GM21825 (cell line): ENCODE data around the gene SMS.

Source experiments
- ATAC-seq: cut with Tn5 transposase; IDR thresholded peaks from one replicate; pipeline ENCODE4 v1.9.1; 2021; ENCODE audit warnings: mild to moderate bottlenecking, moderate library complexity; ENCODE audit not compliant: unreplicated experiment

SMS gene

GRCh38 chrX:21940356-21940829 is at the start of gene SMS:
Gene SMS, plus strand, starts transcription at chrX:21940709. Its CDS starts 116 bp downstream, at chrX:21940825.
- peak; percentile 68 for ATAC-seq

DNA sequence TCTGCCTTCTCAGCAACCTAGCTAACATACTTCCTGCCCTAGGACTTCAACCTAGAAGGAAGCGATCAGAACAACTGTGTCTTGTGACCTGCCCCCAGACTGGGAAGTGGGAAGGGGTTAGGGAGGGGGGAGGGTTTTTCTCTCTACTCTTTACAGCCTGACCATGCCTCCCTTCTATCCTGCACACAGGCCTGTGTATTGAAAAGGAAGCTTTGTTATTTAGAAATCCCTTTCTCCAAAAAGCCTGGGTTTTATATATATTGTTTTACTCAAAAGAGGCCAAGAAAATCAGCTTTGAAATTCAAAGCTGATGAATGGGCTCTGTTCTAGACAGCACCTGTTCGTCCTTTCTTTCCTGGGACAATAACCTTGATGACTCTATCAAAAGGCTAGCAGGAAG is 35.2 kb upstream of the SMS start:
- ATAC-seq: no peak

- no peak for ATAC-seq
Measured at GRCh38 chrX:21905953-21906352, 34.6 kb upstream of the SMS start.

- no peak for ATAC-seq
Measured at GRCh38 chrX:21907260-21907659, 33.2 kb upstream of the SMS start.

DNA sequence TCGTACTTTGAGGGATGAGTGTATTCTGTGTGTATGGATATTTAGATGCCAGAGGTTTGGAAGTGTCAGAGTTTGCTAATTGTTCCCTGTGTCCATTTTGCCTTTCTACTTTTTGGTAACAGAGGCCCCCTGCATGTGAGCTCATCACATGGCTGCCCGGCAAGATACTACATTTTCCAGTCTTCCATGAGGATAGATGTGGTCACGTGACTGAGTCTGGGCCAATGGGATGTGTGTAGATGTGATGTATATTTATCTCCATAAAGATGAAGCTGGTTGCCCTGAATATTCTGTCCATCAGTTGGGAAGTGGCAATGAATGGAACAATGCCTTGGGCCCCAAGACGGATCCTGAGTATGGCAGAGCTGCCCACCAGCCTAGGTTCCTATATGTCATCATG is 29.0 kb upstream of the SMS start:
- ATAC-seq: no peak

GRCh38 chrX:21912220-21912619 is 28.3 kb upstream of the SMS start:
- ATAC-seq: no peak

- ATAC-seq: no peak
Measured at GRCh38 chrX:21912989-21913388, 27.5 kb upstream of the SMS start.

DNA sequence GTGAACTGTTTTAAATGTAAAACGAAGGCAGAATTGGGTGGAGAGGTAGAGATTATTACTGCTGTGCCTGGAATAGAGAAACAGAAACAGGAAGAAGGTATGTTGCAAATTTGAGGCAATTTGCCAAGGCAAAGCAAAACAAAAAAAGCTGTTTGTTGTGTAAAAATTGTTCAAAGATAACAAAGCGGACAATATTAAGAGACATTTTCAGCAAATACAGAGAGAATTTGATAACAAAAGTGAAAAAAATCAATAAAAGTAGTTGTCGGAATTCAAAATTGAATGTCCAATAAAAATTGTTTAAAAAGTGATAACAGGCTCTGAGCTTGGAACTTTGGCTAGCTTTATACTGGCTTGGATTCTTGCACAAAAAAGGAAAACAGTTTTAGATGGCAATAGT is 14.4 kb upstream of the SMS start:
- no peak for ATAC-seq

DNA sequence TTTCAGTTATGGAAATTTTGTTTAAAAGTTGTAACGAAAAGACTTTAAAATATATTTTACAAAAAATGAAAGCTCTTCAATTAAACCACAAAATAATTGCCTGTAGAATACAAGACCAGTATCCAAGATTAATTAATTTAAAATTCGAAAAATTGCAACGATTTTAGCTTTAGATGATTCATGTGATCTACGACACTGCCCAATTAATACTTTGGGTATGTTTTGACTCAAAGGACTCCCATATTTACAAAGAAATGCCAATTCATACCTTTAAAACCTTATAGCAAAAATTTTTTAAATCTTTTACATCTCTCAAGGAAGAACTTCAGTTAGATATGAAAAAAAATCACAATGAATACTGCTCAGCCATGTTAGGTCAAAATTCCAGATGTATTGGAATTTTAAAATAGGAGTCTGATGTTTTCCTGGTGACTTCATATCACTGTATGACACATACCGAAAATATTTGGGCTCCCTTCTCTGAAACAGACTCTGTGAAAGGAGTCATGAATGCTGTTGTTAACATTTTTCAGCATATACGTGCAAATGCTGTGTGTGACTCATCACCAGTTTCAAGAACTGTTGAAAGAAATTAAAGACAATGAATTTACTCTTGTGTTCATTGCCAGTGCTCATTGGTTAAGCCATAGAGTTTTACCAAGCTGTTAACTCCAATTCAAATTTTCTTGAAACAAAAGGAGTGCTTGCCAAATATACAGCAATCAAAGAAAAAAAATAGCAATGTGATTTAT is 13.8 kb upstream of the SMS start:
- peak; percentile 85 for ATAC-seq

DNA sequence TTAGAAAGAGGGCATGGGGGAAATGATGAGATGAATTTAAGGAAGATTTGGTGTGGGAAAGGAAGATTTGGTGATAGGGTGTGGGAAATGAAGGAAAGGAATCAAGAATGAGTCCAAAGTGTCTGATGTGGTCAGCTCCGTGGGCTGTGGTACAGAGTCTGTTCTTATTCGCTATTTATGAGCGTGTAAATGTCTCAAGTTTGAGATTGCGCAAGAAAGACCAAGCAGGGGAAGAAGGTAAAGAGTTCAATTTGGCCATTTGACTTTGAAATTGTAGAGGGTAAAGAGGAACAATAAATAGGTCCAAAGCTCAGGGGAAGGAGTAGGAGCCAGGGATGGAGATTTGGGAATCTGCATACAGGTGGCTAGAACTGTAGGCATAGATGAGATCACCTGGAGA is 11.3 kb upstream of the SMS start:
- no peak for ATAC-seq

DNA sequence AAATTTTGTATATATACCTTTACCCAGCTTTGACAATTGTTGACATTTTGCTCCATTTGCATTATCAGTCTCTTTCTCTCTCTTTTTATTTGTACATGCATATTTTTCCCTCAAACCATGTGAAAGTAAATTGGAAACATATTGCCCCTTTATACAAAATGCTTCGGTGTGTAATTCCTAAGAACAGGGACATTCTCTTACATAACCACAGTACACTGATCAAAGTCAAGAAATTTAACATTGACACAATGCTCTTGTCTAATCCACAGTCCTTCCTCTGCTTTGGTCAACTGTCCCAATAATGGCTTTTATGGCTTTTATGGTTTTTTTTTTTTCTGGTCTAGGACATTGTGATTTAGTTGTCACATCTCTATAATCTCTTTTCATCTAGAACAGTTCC is 9.5 kb upstream of the SMS start:
- ATAC-seq: no peak

DNA sequence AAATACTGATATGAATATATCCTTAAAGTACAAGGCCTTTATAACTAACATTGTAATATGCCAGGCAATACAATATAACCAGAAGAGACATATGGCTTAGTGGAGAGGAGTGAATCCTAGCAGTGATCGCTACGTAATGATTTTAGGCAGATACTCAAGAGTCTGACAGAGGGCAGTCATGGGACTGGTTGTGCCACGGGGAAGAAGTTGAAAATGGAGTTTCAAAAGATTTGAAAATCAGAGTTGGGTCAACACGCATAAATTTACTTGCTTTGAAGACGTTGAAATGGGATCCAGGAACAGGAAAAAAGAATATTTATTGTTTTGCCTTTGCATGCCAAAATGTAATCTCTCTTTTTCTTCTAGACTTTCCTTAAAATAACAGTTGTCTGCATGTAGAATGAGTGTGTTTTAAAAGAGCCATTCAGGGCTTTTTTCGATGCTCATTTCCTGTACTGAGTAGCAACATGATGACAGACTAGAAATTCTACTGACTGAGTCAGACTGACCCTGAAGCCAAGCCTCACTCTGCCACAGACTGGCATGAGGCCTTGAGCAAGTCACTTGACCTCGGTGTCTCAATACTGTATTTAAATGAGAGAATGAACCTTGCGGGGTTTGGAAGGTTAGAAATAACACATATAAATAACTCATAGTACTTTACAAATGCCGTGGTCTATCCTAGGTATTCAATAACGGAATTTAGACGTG is 8.1 kb upstream of the SMS start:
- no peak for ATAC-seq

GRCh38 chrX:21933077-21933476 is 7.4 kb upstream of the SMS start:
- no peak for ATAC-seq

DNA sequence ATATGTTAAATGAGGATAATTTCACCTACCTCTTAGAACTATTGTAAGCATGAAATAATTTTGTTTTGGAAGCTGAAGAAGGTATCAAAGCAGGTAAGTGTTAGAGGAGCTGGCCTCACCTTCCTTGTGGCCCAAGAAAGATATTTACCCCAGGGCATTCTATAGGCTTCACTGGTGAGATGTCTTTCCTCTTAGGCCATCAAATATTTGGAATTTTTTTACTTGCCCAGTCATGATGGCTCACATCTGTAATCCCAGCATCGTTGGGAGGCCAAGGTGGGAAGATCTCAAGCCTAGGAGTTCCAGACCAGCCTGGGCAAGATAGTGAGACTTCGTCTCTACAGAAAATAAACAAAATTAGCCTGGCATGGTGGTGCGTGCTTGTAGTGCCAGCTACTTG is 6.1 kb upstream of the SMS start:
- ATAC-seq: no peak

GRCh38 chrX:21939906-21940305 is 603 bp upstream of the SMS start:
- no peak for ATAC-seq

GRCh38 chrX:21943460-21944135 is 3.1 kb downstream of the SMS start:
- no peak for ATAC-seq

DNA sequence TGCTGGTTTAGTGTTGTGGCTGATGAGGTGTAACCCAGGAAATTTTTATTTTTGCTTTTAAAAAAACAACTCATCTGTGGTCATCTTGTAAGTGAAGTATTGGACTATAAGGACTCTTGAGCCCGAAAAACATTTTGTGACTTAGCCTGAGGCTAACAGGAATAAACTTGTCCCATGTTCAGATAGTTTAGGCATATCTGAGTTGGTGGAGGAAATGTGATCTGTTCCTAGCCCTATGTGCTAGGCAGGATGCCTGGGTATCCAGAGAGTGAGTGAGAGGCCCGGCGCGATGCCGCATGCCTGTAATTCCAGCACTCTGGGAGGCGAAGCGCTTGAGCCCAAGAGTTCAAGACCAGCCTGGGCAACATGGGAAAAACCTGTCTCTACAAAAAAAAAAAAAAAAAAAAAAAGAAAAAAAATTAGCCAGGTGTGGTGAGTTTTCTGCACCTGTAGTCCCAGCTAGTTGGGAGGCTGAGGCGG is 3.7 kb downstream of the SMS start:
- ATAC-seq: no peak

GRCh38 chrX:21946925-21947641 is 6.6 kb downstream of the SMS start:
- no peak for ATAC-seq

GRCh38 chrX:21947671-21948070 is 7.2 kb downstream of the SMS start:
- no peak for ATAC-seq

- ATAC-seq: no peak
Measured at GRCh38 chrX:21948897-21949578, 8.5 kb downstream of the SMS start.
